ENCODE data around the gene POU1F1.
"Not testable (repeated sequence)": the region's sequence is repeated elsewhere in the genome, so short reads cannot be mapped to it uniquely, and the experiment has no call there.

POU1F1 gene

DNA sequence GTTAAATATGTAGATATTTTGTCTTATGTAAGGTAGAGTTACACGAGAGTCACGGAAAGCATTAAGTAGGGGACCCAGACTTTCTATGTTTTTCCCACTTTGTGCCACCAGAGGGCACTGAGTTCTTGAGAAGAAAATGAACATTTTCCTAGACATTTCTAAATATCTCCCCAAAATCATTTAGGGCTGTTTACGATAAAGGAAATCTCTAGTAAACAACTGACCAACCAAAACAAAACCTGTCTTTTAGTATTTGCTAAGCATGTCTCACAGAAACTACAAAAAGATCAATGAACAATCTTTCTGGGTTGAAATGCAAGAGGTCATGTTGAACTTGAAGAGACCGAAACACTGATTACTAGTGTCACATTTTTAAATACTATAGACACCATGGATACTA, 16.1 kb downstream of the POU1F1 start:
- no peak overlapping the region for H3K4me3 ChIP-seq (ENCODE audit: low read length)
- H3K36me3 ChIP-seq (ENCODE audit: control insufficient read depth, low read length) = no peaks in the 10 kb centered on the region
- no peaks in the 10 kb centered on the region for H3K79me2 ChIP-seq (ENCODE audit: control insufficient read depth, low read length)
- H3F3A ChIP-seq (ENCODE audit: control insufficient read depth, insufficient read depth) = no peaks in the 10 kb centered on the region
- no peak overlapping the region for H3K4me2 ChIP-seq (ENCODE audit: low read length)
- H3K27ac ChIP-seq (ENCODE audit: low read depth, low read length) = no peak overlapping the region
- peaks cover 3% of the 10 kb centered on the region; the same call in 1 of the 2 replicates for H3K27me3 ChIP-seq (ENCODE audit: control insufficient read depth, low read length)
- no peaks in the 10 kb centered on the region for H3K9me2 ChIP-seq (replicated peaks; ENCODE audit: control insufficient read depth, low read length)
- no peaks in the 10 kb centered on the region for H3K4me1 ChIP-seq (ENCODE audit: control insufficient read depth, low read length)
- no peaks in the 10 kb centered on the region for H4K20me1 ChIP-seq (ENCODE audit: control insufficient read depth, insufficient read depth, low read depth, low read length)
- H3K9me3 ChIP-seq (ENCODE audit: control insufficient read depth, insufficient read depth, low read length) = no peaks in the 10 kb centered on the region
- TF ChIP-seq, protein P1, sequence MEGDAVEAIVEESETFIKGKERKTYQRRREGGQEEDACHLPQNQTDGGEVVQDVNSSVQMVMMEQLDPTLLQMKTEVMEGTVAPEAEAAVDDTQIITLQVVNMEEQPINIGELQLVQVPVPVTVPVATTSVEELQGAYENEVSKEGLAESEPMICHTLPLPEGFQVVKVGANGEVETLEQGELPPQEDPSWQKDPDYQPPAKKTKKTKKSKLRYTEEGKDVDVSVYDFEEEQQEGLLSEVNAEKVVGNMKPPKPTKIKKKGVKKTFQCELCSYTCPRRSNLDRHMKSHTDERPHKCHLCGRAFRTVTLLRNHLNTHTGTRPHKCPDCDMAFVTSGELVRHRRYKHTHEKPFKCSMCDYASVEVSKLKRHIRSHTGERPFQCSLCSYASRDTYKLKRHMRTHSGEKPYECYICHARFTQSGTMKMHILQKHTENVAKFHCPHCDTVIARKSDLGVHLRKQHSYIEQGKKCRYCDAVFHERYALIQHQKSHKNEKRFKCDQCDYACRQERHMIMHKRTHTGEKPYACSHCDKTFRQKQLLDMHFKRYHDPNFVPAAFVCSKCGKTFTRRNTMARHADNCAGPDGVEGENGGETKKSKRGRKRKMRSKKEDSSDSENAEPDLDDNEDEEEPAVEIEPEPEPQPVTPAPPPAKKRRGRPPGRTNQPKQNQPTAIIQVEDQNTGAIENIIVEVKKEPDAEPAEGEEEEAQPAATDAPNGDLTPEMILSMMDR (IDR thresholded peaks at IDR 0.05; ENCODE audit: low read depth, low read length, poor library complexity, severe bottlenecking) = peak; percentile 65
- TF ChIP-seq EZH2phosphoT487 (IDR thresholded peaks at IDR 0.05; ENCODE audit: borderline replicate concordance, low read length) = no peak

DNA sequence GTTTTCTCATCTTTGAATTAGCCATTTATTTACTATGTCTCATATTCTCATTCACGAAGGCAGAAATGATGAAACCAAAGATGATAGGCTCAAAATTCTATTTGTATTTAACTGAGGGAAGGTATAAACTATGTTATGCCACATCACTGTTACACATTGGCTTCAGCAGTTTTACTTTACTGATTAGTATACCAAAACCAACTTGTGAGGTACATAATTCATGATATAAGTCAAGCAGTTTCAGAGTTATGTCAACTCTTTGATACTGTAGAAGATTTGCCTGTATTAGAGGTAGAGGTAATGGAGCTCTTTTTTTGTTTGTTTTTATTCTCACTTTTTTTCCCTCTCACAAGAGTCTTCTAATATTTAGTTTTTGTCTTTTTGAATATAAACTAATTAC, 26.4 kb downstream of the POU1F1 start:
- H3K9me2 ChIP-seq (replicated peaks; ENCODE audit: control insufficient read depth, low read length) = no peaks in the 10 kb centered on the region
- no peak overlapping the region for H3K4me3 ChIP-seq (ENCODE audit: low read length)
- no peak overlapping the region for H3K4me2 ChIP-seq (ENCODE audit: low read length)
- H3F3A ChIP-seq (ENCODE audit: control insufficient read depth, insufficient read depth) = no peaks in the 10 kb centered on the region
- no peak overlapping the region for H3K27ac ChIP-seq (ENCODE audit: low read depth, low read length)
- no peaks in the 10 kb centered on the region for H3K79me2 ChIP-seq (ENCODE audit: control insufficient read depth, low read length)
- H4K20me1 ChIP-seq (ENCODE audit: control insufficient read depth, insufficient read depth, low read depth, low read length) = no peaks in the 10 kb centered on the region
- TF ChIP-seq, protein P1 (IDR thresholded peaks at IDR 0.05; ENCODE audit: low read depth, low read length, poor library complexity, severe bottlenecking) = no peak
- no peak for TF ChIP-seq EZH2phosphoT487 (IDR thresholded peaks at IDR 0.05; ENCODE audit: borderline replicate concordance, low read length)
- H3K9me3 ChIP-seq (ENCODE audit: control insufficient read depth, insufficient read depth, low read length) = no peaks in the 10 kb centered on the region
- peaks cover 31% of the 10 kb centered on the region for H3K36me3 ChIP-seq (ENCODE audit: control insufficient read depth, low read length)
- no peaks in the 10 kb centered on the region for H3K27me3 ChIP-seq (ENCODE audit: control insufficient read depth, low read length)
- no peaks in the 10 kb centered on the region for H3K4me1 ChIP-seq (ENCODE audit: control insufficient read depth, low read length)

DNA sequence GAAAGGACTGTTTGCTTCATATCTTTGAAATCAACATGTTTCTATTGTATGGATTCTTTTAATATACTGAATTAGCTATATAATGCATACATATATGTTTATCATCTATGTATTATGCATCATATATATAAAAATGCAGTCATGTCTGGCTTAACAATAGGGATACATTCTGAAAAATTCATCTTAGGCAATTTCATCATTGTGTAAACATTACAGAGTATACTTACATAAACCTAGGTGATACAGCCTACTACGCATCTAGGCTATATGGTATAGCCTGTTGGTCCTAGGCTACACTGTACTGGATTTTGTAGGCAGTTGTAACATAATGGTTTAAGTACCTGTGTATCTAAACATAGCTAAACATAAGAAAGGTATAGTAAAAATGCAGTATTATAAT, 27.6 kb downstream of the POU1F1 start:
- no peaks in the 10 kb centered on the region for H3F3A ChIP-seq (ENCODE audit: control insufficient read depth, insufficient read depth)
- H4K20me1 ChIP-seq (ENCODE audit: control insufficient read depth, insufficient read depth, low read depth, low read length) = no peaks in the 10 kb centered on the region
- no peaks in the 10 kb centered on the region for H3K9me2 ChIP-seq (replicated peaks; ENCODE audit: control insufficient read depth, low read length)
- H3K4me2 ChIP-seq (ENCODE audit: low read length) = no peak overlapping the region
- peaks cover 28% of the 10 kb centered on the region for H3K36me3 ChIP-seq (ENCODE audit: control insufficient read depth, low read length)
- H3K4me3 ChIP-seq (ENCODE audit: low read length) = no peak overlapping the region
- H3K4me1 ChIP-seq (ENCODE audit: control insufficient read depth, low read length) = no peaks in the 10 kb centered on the region
- TF ChIP-seq, protein P1 (IDR thresholded peaks at IDR 0.05; ENCODE audit: low read depth, low read length, poor library complexity, severe bottlenecking) = no peak
- no peak for TF ChIP-seq EZH2phosphoT487 (IDR thresholded peaks at IDR 0.05; ENCODE audit: borderline replicate concordance, low read length)
- no peak overlapping the region for H3K27ac ChIP-seq (ENCODE audit: low read depth, low read length)
- no peaks in the 10 kb centered on the region for H3K79me2 ChIP-seq (ENCODE audit: control insufficient read depth, low read length)
- no peaks in the 10 kb centered on the region for H3K9me3 ChIP-seq (ENCODE audit: control insufficient read depth, insufficient read depth, low read length)
- no peaks in the 10 kb centered on the region for H3K27me3 ChIP-seq (ENCODE audit: control insufficient read depth, low read length)

DNA sequence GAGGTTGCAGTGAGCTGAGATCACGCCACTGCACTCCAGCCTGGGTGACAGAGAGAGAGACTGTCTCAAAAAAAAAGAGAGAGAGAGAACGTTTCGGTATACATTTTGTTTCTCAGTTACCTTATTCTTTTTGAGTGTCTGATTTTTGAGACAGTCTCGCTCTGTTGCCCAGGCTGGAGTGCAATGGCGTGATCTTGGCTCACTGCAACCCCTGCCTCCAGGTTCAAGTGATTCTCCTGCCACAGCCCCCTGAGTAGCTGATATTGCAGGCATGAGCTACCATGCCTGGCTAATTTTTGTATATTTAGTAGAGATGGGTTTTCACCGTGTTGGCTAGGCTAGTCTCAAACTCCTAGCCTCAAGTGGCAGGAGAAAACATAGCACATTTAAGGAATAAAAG, 28.2 kb downstream of the POU1F1 start:
- not testable (repeated sequence) for H4K20me1 ChIP-seq (ENCODE audit: control insufficient read depth, insufficient read depth, low read depth, low read length); H3K4me1 ChIP-seq (ENCODE audit: control insufficient read depth, low read length); H3K9me3 ChIP-seq (ENCODE audit: control insufficient read depth, insufficient read depth, low read length)

More for the DNA sequence above, 28.2 kb downstream of the POU1F1 start:
- H3K27me3 ChIP-seq (ENCODE audit: control insufficient read depth, low read length); H3K4me3 ChIP-seq (ENCODE audit: low read length); H3K27ac ChIP-seq (ENCODE audit: low read depth, low read length); H3K4me2 ChIP-seq (ENCODE audit: low read length); H3K79me2 ChIP-seq (ENCODE audit: control insufficient read depth, low read length); H3F3A ChIP-seq (ENCODE audit: control insufficient read depth, insufficient read depth); H3K9me2 ChIP-seq (replicated peaks; ENCODE audit: control insufficient read depth, low read length): not testable (repeated sequence)
- peaks cover 22% of the 10 kb centered on the region for H3K36me3 ChIP-seq (ENCODE audit: control insufficient read depth, low read length)
